CD4-positive, CD25-positive, alpha-beta regulatory T cell (primary cell): ENCODE data around the gene MAP6. TPM values are rescaled to one million over a fixed set of nuclear protein-coding genes. Genes with fewer than 3 reads are reported as not detected.
A peak's percentile ranks its signal among the peaks of the same experiment; 100 is the strongest.

Experiments
- ATAC-seq, 2 donors: fragments of 150-1000 bp; cut with Tn5 transposase; one replicate each; pipeline ENCODE4 v1.10.0; 2021; ENCODE audit warnings: low read depth in 2 of 2, moderate number of reproducible peaks in 2 of 2, moderate library complexity in 1 of 2
- DNase-seq, 3 donors: peaks; one replicate each; pipeline versions ENCODE4 v3.0.0 to v3.0.0-alpha.2; 2012 to 2022; ENCODE audit warnings: mixed read lengths in 1 of 3
- H3K27ac ChIP-seq: one replicate; pipeline ENCODE4 v1.7.0; 2013; ENCODE audit warnings: mild to moderate bottlenecking, low read length; ENCODE audit not compliant: insufficient read depth, poor library complexity, severe bottlenecking
- H3K27me3 ChIP-seq: one replicate; pipeline ENCODE4 v1.7.0; 2013; ENCODE audit warnings: low read length; ENCODE audit not compliant: control insufficient read depth, insufficient read depth
- H3K36me3 ChIP-seq: one replicate; pipeline ENCODE4 v1.7.0; 2013; ENCODE audit warnings: mild to moderate bottlenecking, low read length, moderate library complexity; ENCODE audit not compliant: control insufficient read depth, insufficient read depth
- H3K4me1 ChIP-seq: 2 replicates; pipeline ENCODE4 v1.7.0; 2013; ENCODE audit warnings: mild to moderate bottlenecking, low read length; ENCODE audit not compliant: insufficient read depth, control insufficient read depth, poor library complexity, severe bottlenecking
- H3K4me3 ChIP-seq: one replicate; pipeline ENCODE4 v1.7.0; 2013; ENCODE audit warnings: low read depth, mild to moderate bottlenecking, low read length, moderate library complexity
- H3K9me3 ChIP-seq, 2 experiments: 1 replicate in 1 of 2; 2 replicates in 1 of 2; pipeline ENCODE4 v1.7.0; 2013; ENCODE audit warnings: low read length in 2 of 2, mild to moderate bottlenecking in 1 of 2, moderate library complexity in 1 of 2; ENCODE audit not compliant: control insufficient read depth in 2 of 2
- H3K27ac Mint-ChIP-seq, 3 donors: one replicate each; pipeline ENCODE4 v1.8.0; 2020 to 2022; ENCODE audit warnings: mild to moderate bottlenecking in 3 of 3, mixed read lengths in 3 of 3, moderate library complexity in 2 of 3
- H3K27me3 Mint-ChIP-seq: one replicate; pipeline ENCODE4 v1.8.0; 2022; ENCODE audit warnings: mild to moderate bottlenecking, mixed read lengths
- H3K36me3 Mint-ChIP-seq: one replicate; pipeline ENCODE4 v1.8.0; 2020; ENCODE audit warnings: mixed read lengths
- H3K4me1 Mint-ChIP-seq, 4 donors: one replicate each; pipeline ENCODE4 v1.8.0; 2020 to 2022; ENCODE audit warnings: mixed read lengths in 4 of 4, mild to moderate bottlenecking in 1 of 4
- H3K4me3 Mint-ChIP-seq, 4 donors: one replicate each; pipeline ENCODE4 v1.8.0; 2020 to 2022; ENCODE audit warnings: mild to moderate bottlenecking in 4 of 4, mixed read lengths in 4 of 4, moderate library complexity in 3 of 4
- H3K9me3 Mint-ChIP-seq, 7 donors: one replicate each; pipeline ENCODE4 v1.8.0; 2020 to 2022; ENCODE audit warnings: mixed read lengths in 7 of 7, mild to moderate bottlenecking in 3 of 7, moderate library complexity in 2 of 7
- polyA plus RNA-seq, 4 donors: library from polyadenylated mRNA; unstranded; fragments of 300-500 nt; fragmentation: Illumina TruSeq; gene quantifications; one replicate each; pipeline ENCODE4 v1.2.3, GENCODE V29; 2021
- total RNA-seq: library from RNA; stranded (reverse); gene quantifications from one replicate; pipeline ENCODE4 v1.2.3, GENCODE V29; 2022

The MAP6 gene
- total and polyA plus RNA-seq, 5 donors from 2014 or later = 0.44 TPM; not detected in 4

GRCh38 chr11:75635066-75635862, 33.6 kb downstream of the MAP6 start:
- H3K9me3 Mint-ChIP-seq = peaks cover 0 to 2% (median 0%) of the 10 kb centered on the region in 7 donors
- no peaks in the 10 kb centered on the region for H3K9me3 ChIP-seq
- H3K27ac ChIP-seq = no peak overlapping the region
- H3K4me3 Mint-ChIP-seq = no peak overlapping the region
- H3K4me1 ChIP-seq = no peaks in the 10 kb centered on the region
- H3K4me3 ChIP-seq = no peak overlapping the region
- peaks cover 69% of the 10 kb centered on the region for H3K27me3 Mint-ChIP-seq
- no peaks in the 10 kb centered on the region for H3K36me3 ChIP-seq
- no peak for ATAC-seq
- no peak for DNase-seq
- no peaks in the 10 kb centered on the region for H3K36me3 Mint-ChIP-seq
- H3K4me1 Mint-ChIP-seq = no peaks in the 10 kb centered on the region
- no peak overlapping the region for H3K27ac Mint-ChIP-seq
- H3K27me3 ChIP-seq = peaks cover 29% of the 10 kb centered on the region

DNA sequence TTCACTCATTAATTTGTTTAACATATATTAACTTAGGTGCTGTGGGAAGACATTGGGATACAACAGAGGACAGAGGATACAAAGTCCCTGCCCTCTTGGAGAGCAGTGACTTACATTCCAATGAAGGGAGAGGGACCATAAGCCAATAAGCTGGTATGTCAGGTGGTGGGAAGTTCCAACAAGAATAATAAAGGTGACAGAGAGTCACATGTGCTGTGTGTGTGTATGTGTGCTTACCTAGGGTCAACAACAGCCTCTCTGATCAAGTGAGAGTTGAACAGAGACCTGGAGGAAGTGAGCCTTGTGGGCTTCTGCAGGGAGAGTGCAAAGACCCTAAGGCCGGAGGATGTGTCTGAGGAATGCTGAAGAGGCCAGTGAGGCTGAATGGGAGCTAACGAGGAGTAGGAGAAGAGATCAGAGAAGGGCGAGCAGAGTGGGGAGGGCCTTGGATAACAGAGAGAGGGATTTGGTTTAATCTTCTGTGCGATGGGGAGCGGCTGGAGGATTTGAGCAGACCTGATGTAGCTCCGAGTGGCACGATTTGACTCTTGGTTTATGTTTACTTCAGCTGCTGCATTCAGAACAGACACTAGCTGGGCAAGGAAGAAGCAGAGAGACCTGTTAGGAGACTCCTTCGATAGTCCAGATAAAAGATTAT, 35.3 kb downstream of the MAP6 start:
- Histone ChIP-seq H3K4me3 (no peak overlapping the region), H3K36me3 (no peaks in the 10 kb centered on the region), H3K27ac (no peak overlapping the region), H3K9me3 (no peaks in the 10 kb centered on the region), H3K27me3 (peaks cover 28% of the 10 kb centered on the region), H3K4me1 (no peaks in the 10 kb centered on the region)
- peaks cover 0 to 2% (median 0%) of the 10 kb centered on the region in 7 donors for H3K9me3 Mint-ChIP-seq
- no peaks in the 10 kb centered on the region for H3K36me3 Mint-ChIP-seq
- no peak for ATAC-seq
- H3K4me3 Mint-ChIP-seq = no peak overlapping the region
- no peak overlapping the region for H3K27ac Mint-ChIP-seq
- no peak for DNase-seq
- H3K27me3 Mint-ChIP-seq = peaks cover 69% of the 10 kb centered on the region
- no peaks in the 10 kb centered on the region for H3K4me1 Mint-ChIP-seq

GRCh38 chr11:75632962-75633361, 35.9 kb downstream of the MAP6 start:
- Mint-ChIP-seq H3K4me3 (no peak overlapping the region), H3K4me1 (no peaks in the 10 kb centered on the region), H3K27me3 (peaks cover 66% of the 10 kb centered on the region), H3K9me3 (peaks cover 0 to 2% (median 0%) of the 10 kb centered on the region in 7 donors), H3K36me3 (no peaks in the 10 kb centered on the region), H3K27ac (no peak overlapping the region)
- Histone ChIP-seq H3K4me1 (no peaks in the 10 kb centered on the region), H3K4me3 (no peak overlapping the region), H3K9me3 (no peaks in the 10 kb centered on the region), H3K27ac (no peak overlapping the region), H3K27me3 (peaks cover 26% of the 10 kb centered on the region), H3K36me3 (no peaks in the 10 kb centered on the region)
- DNase-seq (no peak), ATAC-seq (no peak)

- no peak overlapping the region for H3K4me3 Mint-ChIP-seq
- Histone ChIP-seq H3K9me3 (no peaks in the 10 kb centered on the region), H3K4me3 (no peak overlapping the region), H3K27ac (no peak overlapping the region), H3K36me3 (no peaks in the 10 kb centered on the region), H3K27me3 (peaks cover 26% of the 10 kb centered on the region), H3K4me1 (no peaks in the 10 kb centered on the region)
- ATAC-seq (no peak), DNase-seq (no peak)
- no peaks in the 10 kb centered on the region for H3K4me1 Mint-ChIP-seq
- peaks cover 0 to 2% (median 0%) of the 10 kb centered on the region in 7 donors for H3K9me3 Mint-ChIP-seq
- peaks cover 65% of the 10 kb centered on the region for H3K27me3 Mint-ChIP-seq
- H3K27ac Mint-ChIP-seq = no peak overlapping the region
- H3K36me3 Mint-ChIP-seq = no peaks in the 10 kb centered on the region
Measured at GRCh38 chr11:75632450-75632849, 36.4 kb downstream of the MAP6 start.

GRCh38 chr11:75631086-75631730, 37.6 kb downstream of the MAP6 start:
- ATAC-seq = no peak
- H3K36me3 Mint-ChIP-seq = no peaks in the 10 kb centered on the region
- Histone ChIP-seq H3K4me3 (no peak overlapping the region), H3K27ac (no peak overlapping the region), H3K9me3 (no peaks in the 10 kb centered on the region), H3K4me1 (no peaks in the 10 kb centered on the region), H3K27me3 (peaks cover 24% of the 10 kb centered on the region), H3K36me3 (no peaks in the 10 kb centered on the region)
- peak overlapping the region in 1 of 3 donors; percentile 81 for H3K27ac Mint-ChIP-seq
- DNase-seq = no peak
- no peaks in the 10 kb centered on the region for H3K4me1 Mint-ChIP-seq
- peaks cover 60% of the 10 kb centered on the region for H3K27me3 Mint-ChIP-seq
- no peak overlapping the region for H3K4me3 Mint-ChIP-seq
- H3K9me3 Mint-ChIP-seq = peaks cover 0 to under 1% (median 0%) of the 10 kb centered on the region in 7 donors

DNA sequence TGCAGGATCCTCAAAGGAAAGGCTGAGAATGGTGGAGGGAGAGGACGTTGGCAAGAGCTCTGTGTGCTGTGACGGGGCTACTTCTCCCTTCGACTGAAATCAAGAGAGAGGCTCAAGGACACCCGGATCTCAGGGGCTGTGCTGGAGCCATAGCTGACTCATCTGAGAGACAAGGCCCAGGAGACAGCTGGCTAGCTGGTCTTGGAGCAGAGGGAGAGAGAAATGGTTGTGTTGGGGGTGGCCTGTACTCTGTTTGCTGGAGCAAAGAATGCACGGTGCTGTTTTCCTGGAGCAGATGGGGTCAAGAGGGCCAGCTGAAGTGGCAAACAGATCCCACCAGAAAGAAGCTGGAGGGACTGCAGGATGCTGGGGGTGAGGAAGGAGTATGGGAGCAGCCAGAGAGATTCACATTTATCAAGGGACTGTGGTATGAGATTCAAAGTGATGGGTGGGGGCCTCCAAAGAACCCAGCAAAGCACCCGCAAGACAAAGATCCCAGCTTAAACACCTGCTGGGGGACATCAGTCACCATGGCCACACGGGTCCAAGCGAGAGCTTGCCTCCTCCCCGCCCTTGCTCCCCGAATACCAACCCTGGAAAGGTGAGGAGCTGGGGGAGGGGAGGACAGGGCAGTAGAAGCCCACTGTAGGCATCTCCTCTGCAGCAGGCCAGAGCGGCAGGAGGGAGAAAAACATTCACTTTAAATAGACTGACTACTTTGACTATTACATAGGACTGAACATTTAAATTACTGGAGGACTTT, 40.8 kb downstream of the MAP6 start:
- Mint-ChIP-seq H3K36me3 (no peaks in the 10 kb centered on the region), H3K27me3 (peaks cover 39% of the 10 kb centered on the region), H3K4me3 (no peak overlapping the region), H3K4me1 (no peaks in the 10 kb centered on the region), H3K9me3 (no peaks in the 10 kb centered on the region), H3K27ac (peak overlapping the region in 1 of 3 donors; percentile 26)
- Histone ChIP-seq H3K4me1 (no peaks in the 10 kb centered on the region), H3K36me3 (no peaks in the 10 kb centered on the region), H3K27ac (no peak overlapping the region), H3K9me3 (no peaks in the 10 kb centered on the region), H3K27me3 (peaks cover 18% of the 10 kb centered on the region), H3K4me3 (no peak overlapping the region)
- no peak for DNase-seq
- no peak for ATAC-seq

DNA sequence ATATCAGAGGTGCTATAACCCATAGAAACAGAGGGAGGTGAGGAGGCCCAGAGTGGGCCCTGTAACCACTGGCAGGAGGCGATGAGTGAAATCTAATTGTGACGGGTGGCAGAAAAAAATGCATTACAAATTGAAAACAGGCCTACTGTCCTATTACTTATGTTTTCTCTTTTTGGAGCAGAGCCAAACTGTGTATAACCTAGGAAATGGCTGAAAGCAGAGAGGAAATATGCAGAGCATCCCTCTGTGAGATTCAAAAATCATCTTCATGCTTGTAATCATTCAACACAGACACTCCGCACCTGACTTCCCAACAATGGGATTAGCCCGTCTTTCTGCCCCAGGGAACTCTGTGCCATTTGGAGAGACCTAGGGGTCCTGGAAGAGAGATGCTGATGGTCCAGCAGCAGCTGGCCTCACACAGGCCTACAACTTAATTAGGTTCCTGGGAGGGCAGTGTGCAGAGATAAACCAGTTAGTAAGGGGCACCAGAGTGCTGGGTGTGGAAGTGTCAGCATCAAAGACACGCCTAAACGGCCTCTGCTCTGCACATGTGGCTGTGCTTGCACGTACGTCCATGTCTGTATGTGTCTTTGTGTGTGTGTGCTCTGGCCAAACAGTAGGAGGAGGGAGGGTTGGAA, 41.8 kb downstream of the MAP6 start:
- no peaks in the 10 kb centered on the region for H3K4me1 ChIP-seq
- Mint-ChIP-seq H3K36me3 (no peaks in the 10 kb centered on the region), H3K27ac (no peak overlapping the region), H3K4me3 (no peak overlapping the region), H3K4me1 (no peaks in the 10 kb centered on the region), H3K9me3 (no peaks in the 10 kb centered on the region), H3K27me3 (peaks cover 31% of the 10 kb centered on the region)
- H3K27me3 ChIP-seq = peaks cover 15% of the 10 kb centered on the region
- H3K9me3 ChIP-seq = no peaks in the 10 kb centered on the region
- DNase-seq (no peak), ATAC-seq (no peak)
- H3K27ac ChIP-seq = no peak overlapping the region
- no peaks in the 10 kb centered on the region for H3K36me3 ChIP-seq
- H3K4me3 ChIP-seq = no peak overlapping the region
